HCT116 (cell line): ENCODE measurements around the gene ZDHHC14. TPM values are rescaled to one million over a fixed set of nuclear protein-coding genes. Genes with fewer than 3 reads are reported as not detected.

ENCODE experiments used
- ATAC-seq: fragments of 200-7000 bp; cut with Tn5 transposase; 2 replicates; pipeline ENCODE4 v1.9.1; 2020; ENCODE audit warnings: mild to moderate bottlenecking, moderate library complexity
- BruUV-seq: library from RNA; stranded (reverse); fragments of 400-500 nt; replicated peaks from 2 replicates; lab custom pipeline; 2021; lab: Mats Ljungman, UMichigan
- CTCF ChIA-PET: fragments of 300-600 bp; sonication (Branson Sonifier 250); formaldehyde crosslinking; loops from one replicate; lab custom pipeline; 2021; ENCODE audit warnings: antibody characterized with exemption; lab: Charles Lee
- POLR2A ChIA-PET: fragments of 300-600, 350-600 bp; sonication (Branson Sonifier 250); formaldehyde crosslinking; loops from one replicate; lab custom pipeline; 2021; ENCODE audit warnings: antibody characterized with exemption; lab: Charles Lee
- RAD21 ChIA-PET, 2 experiments: fragments of 300-600 bp; sonication (Branson Sonifier 250); formaldehyde crosslinking; loops; one replicate each; lab custom pipeline; 2023; ENCODE audit warnings: low total read pairs in 2 of 2; ENCODE audit not compliant: uncharacterized antibody in 2 of 2, unreplicated experiment in 2 of 2, low non-redundant PET in 1 of 2; lab: Charles Lee
- DNase-seq: peaks from one replicate; pipeline ENCODE4 v3.0.0-alpha.2; 2010; ENCODE audit warnings: low read depth, low spot score
- H2AFZ ChIP-seq: fragments of 200-600 bp; shearing (Covaris generic), sonication (generic); 2 replicates; pipeline ENCODE4 v1.6.1; 2017; ENCODE audit warnings: low read depth, mixed run types, mixed read lengths, antibody characterized with exemption, low read length; ENCODE audit not compliant: poor library complexity, severe bottlenecking
- H3K27ac ChIP-seq: 2 replicates; pipeline ENCODE4 v1.5.1; 2012; ENCODE audit warnings: low read depth, low read length
- H3K27me3 ChIP-seq: fragments of 200-600 bp; sonication (generic); 2 replicates; pipeline ENCODE4 v1.6.1; 2016; ENCODE audit warnings: mixed run types, low read length, mixed read lengths; ENCODE audit not compliant: insufficient read depth
- H3K36me3 ChIP-seq, 2 experiments: fragments of 200-500 bp in 1 of 2; fragments of 200-600 bp in 1 of 2; sonication (Bioruptor generic) in 1 of 2; sonication (generic) in 1 of 2; 2 replicates each; pipeline versions ENCODE4 v1.5.1 to v1.6.1; 2014 to 2016; ENCODE audit warnings: low read length in 2 of 2, inconsistent platforms in 1 of 2, mixed read lengths in 1 of 2, mixed run types in 1 of 2; ENCODE audit not compliant: insufficient read depth in 2 of 2, control insufficient read depth in 1 of 2
- H3K4me1 ChIP-seq, 2 experiments: fragments of 200-600 bp in 1 of 2; sonication (generic) in 1 of 2; 2 replicates each; pipeline versions ENCODE4 v1.5.1 to v1.6.1; 2012 to 2017; ENCODE audit warnings: low read length in 2 of 2, inconsistent platforms in 1 of 2, mild to moderate bottlenecking in 1 of 2, mixed read lengths in 1 of 2, mixed run types in 1 of 2, moderate library complexity in 1 of 2; ENCODE audit not compliant: insufficient read depth in 2 of 2, control insufficient read depth in 1 of 2
- H3K4me2 ChIP-seq: fragments of 200-600 bp; sonication (generic); 2 replicates; pipeline ENCODE4 v1.6.1; 2017; ENCODE audit warnings: mixed run types, low read length, mixed read lengths
- H3K4me3 ChIP-seq, 2 experiments: fragments of 200-600 bp in 1 of 2; sonication (generic) in 1 of 2; replicated peaks in 1 of 2; 2 replicates each; pipeline ENCODE4 v1.5.1; 2011 to 2016; ENCODE audit warnings: low read length in 2 of 2, control low read depth in 1 of 2, low read depth in 1 of 2, mild to moderate bottlenecking in 1 of 2, mixed read lengths in 1 of 2, mixed run types in 1 of 2
- H3K79me2 ChIP-seq: fragments of 200-600 bp; sonication (generic); 2 replicates; pipeline ENCODE4 v1.6.1; 2017; ENCODE audit warnings: mild to moderate bottlenecking, mixed run types, low read length, moderate library complexity, mixed read lengths; ENCODE audit not compliant: insufficient read depth
- H3K9ac ChIP-seq: fragments of 200-600 bp; sonication (generic); 2 replicates; pipeline ENCODE4 v1.6.1; 2016; ENCODE audit warnings: low read length, mixed read lengths
- H3K9me2 ChIP-seq: fragments of 200-600 bp; sonication (generic), shearing (Covaris generic); 2 replicates; pipeline ENCODE4 v1.6.1; 2017; ENCODE audit warnings: mixed run types, mild to moderate bottlenecking, moderate library complexity; ENCODE audit not compliant: insufficient read depth
- H3K9me3 ChIP-seq, 2 experiments: fragments of 200-500 bp in 1 of 2; fragments of 200-600 bp in 1 of 2; sonication (Bioruptor generic) in 1 of 2; sonication (generic) in 1 of 2; 2 replicates each; pipeline ENCODE4 v1.6.1; 2014 to 2017; ENCODE audit warnings: low read length in 2 of 2, mixed read lengths in 2 of 2, inconsistent platforms in 1 of 2, low read depth in 1 of 2, mild to moderate bottlenecking in 1 of 2, mixed run types in 1 of 2, moderate library complexity in 1 of 2; ENCODE audit not compliant: control insufficient read depth in 1 of 2, insufficient read depth in 1 of 2
- H4K20me1 ChIP-seq: fragments of 200-600 bp; sonication (generic), shearing (Covaris generic); 2 replicates; pipeline ENCODE4 v1.6.1; 2017; ENCODE audit warnings: mixed run types, mild to moderate bottlenecking, moderate library complexity; ENCODE audit not compliant: insufficient read depth
- CTCF ChIP-seq, 3 experiments: fragments of 200-600 bp in 1 of 3; sonication (generic) in 1 of 3; IDR thresholded peaks in 2 of 3; conservative IDR thresholded peaks in 1 of 3; 2 replicates each; pipeline ENCODE4 v1.5.1; 2012 to 2017; ENCODE audit warnings: low read depth in 2 of 3, low read length in 2 of 3, antibody characterized with exemption in 1 of 3, borderline replicate concordance in 1 of 3, control low read depth in 1 of 3, mild to moderate bottlenecking in 1 of 3, mixed read lengths in 1 of 3, mixed run types in 1 of 3, moderate library complexity in 1 of 3; ENCODE audit not compliant: insufficient read depth in 1 of 3
- EZH2 ChIP-seq: fragments of 200-600 bp; sonication (generic); IDR thresholded peaks from 2 replicates; pipeline ENCODE4 v1.6.1; 2017; ENCODE audit warnings: antibody characterized with exemption, mixed run types
- POLR2A ChIP-seq: IDR thresholded peaks from 2 replicates; pipeline ENCODE4 v1.7.0; 2011; ENCODE audit warnings: borderline replicate concordance; ENCODE audit not compliant: insufficient read depth, insufficient read length; ENCODE audit errors: extremely low read depth
- RAD21 ChIP-seq: IDR thresholded peaks from 2 replicates; pipeline ENCODE4 v1.6.1; 2012; ENCODE audit warnings: low read depth, mild to moderate bottlenecking
- intact Hi-C: fragments of 100-400 bp; cut with micrococcal nuclease; formaldehyde crosslinking; loops from 2 replicates; pipeline ENCODE4 v1.10.0; 2022
- total RNA-seq: library from RNA; stranded (reverse); gene quantifications from one replicate; pipeline ENCODE4 v1.2.1, GENCODE V29; 2021; ENCODE audit not compliant: unreplicated experiment

The ZDHHC14 gene
- total RNA-seq, 1 experiment from 2014 or later = 5.3 TPM

- Histone ChIP-seq H3K27ac (no peak overlapping the region), H3K4me3 (no peak overlapping the region), H3K9ac (no peak overlapping the region), H3K27me3 (no peaks in the 10 kb centered on the region), H3K36me3 (no peaks in the 10 kb centered on the region), H2AFZ (no peak overlapping the region), H4K20me1 (no peaks in the 10 kb centered on the region; the same call in 1 of the 2 replicates), H3K4me1 (no peaks in the 10 kb centered on the region), H3K9me3 (no peaks in the 10 kb centered on the region), H3K4me2 (no peak overlapping the region), H3K79me2 (no peaks in the 10 kb centered on the region), H3K9me2 (no peaks in the 10 kb centered on the region)
- BruUV-seq = no TSS peak
- ChIA-PET CTCF (interaction anchor here (0.7 to 4.0 kb wide), 3 partner anchors 16 to 282 kb away, joined by 3 to 15 read pairs (median 3); no protein-coding TSS in a partner anchor), RAD21 (interaction anchor here in 1 of 2 experiments (1.1 kb wide), 1 partner anchor 282 kb away, joined by 6 read pairs; no protein-coding TSS in a partner anchor), POLR2A (interaction anchor here (2.5 kb wide), 1 partner anchor 16 kb away, joined by 6 read pairs; no protein-coding TSS in a partner anchor)
- ATAC-seq (no peak), DNase-seq (no peak)
- TF ChIP-seq EZH2 = no peak
- intact Hi-C loops = loop anchor here (1.0 kb wide), 1 partner anchor 283 kb away; no protein-coding TSS in a partner anchor
These were observed 215.9 kb downstream of the ZDHHC14 start for GRCh38 chr6:157596886-157597285.

GRCh38 chr6:157597461-157598312 lies 216.7 kb downstream of the ZDHHC14 start:
- DNase-seq = peak; percentile 24

More at GRCh38 chr6:157597461-157598312, 216.7 kb downstream of the ZDHHC14 start:
- no peaks in the 10 kb centered on the region for H3K9me3 ChIP-seq
- no peaks in the 10 kb centered on the region for H3K9me2 ChIP-seq
- ChIA-PET CTCF (interaction anchor here (0.7 to 4.0 kb wide), 3 partner anchors 15 to 283 kb away, joined by 3 to 15 read pairs (median 3); no protein-coding TSS in a partner anchor), RAD21 (interaction anchor here in 1 of 2 experiments (1.1 kb wide), 1 partner anchor 283 kb away, joined by 6 read pairs; no protein-coding TSS in a partner anchor), POLR2A (interaction anchor here (2.5 kb wide), 1 partner anchor 15 kb away, joined by 6 read pairs; no protein-coding TSS in a partner anchor)
- ATAC-seq = peak; percentile 90
- H3K36me3 ChIP-seq = no peaks in the 10 kb centered on the region
- no peak overlapping the region for H3K4me2 ChIP-seq
- no peak overlapping the region for H2AFZ ChIP-seq
- H3K9ac ChIP-seq = no peak overlapping the region
- TF ChIP-seq CTCF (IDR thresholded peaks at IDR 0.05 in 2 of 3, conservative IDR thresholded peaks at IDR 0.05 in 1 of 3; ENCODE audit: borderline replicate concordance in 1 of 3, insufficient read depth in 1 of 3, low read depth in 2 of 3, low read length in 2 of 3) (peak; percentile 61 to 94 (median 65)), POLR2A (no peak), RAD21 (peak; percentile 89)
- no peaks in the 10 kb centered on the region; the same call in 1 of the 2 replicates for H4K20me1 ChIP-seq
- no peaks in the 10 kb centered on the region for H3K27me3 ChIP-seq
- H3K79me2 ChIP-seq = no peaks in the 10 kb centered on the region
- no peak overlapping the region for H3K4me3 ChIP-seq
- intact Hi-C loops = loop anchor here (1.0 kb wide), 1 partner anchor 283 kb away; no protein-coding TSS in a partner anchor
- no peak overlapping the region for H3K27ac ChIP-seq
- BruUV-seq = no TSS peak
- no peaks in the 10 kb centered on the region for H3K4me1 ChIP-seq
